ENCODE data around the gene NR6A1. TPM values are rescaled to one million over a fixed set of nuclear protein-coding genes. Genes with fewer than 3 reads are reported as not detected.

NR6A1 gene
- total and polyA plus RNA-seq, 2 experiments from 2014 or later: 44.2 to 139 TPM

- Histone ChIP-seq H3K9me2 (ENCODE audit: insufficient read depth) (no peaks in the 10 kb centered on the region), H3K4me1 (ENCODE audit: insufficient read depth) (peaks cover 72% of the 10 kb centered on the region), H4K20me1 (replicated peaks; ENCODE audit: insufficient read depth) (no peaks in the 10 kb centered on the region), H3K27ac (ENCODE audit: low read depth) (peak overlapping the region; percentile 95), H3K79me2 (replicated peaks; ENCODE audit: insufficient read depth) (peaks cover 29% of the 10 kb centered on the region), H3F3A (replicated peaks; ENCODE audit: low read depth) (no peaks in the 10 kb centered on the region), H3K4me3 (peak overlapping the region; percentile 43), H2AFZ (no peak overlapping the region), H3K4me2 (peak overlapping the region; percentile 64), H3K36me3 (ENCODE audit: insufficient read depth) (no peaks in the 10 kb centered on the region), H3K27me3 (ENCODE audit: insufficient read depth) (no peaks in the 10 kb centered on the region)
- peaks cover 6% of the 10 kb centered on the region; the same call in 2 of the 3 replicates for H3K36me3 Mint-ChIP-seq (ENCODE audit: low read depth)
- TF ChIP-seq REST (IDR thresholded peaks at IDR 0.05; ENCODE audit: unreplicated experiment) (no peak), ZNF114 (CRISPR knock-in tag; IDR thresholded peaks at IDR 0.05) (no peak), ZNF331 (CRISPR knock-in tag; IDR thresholded peaks at IDR 0.05; ENCODE audit: low read depth) (no peak), NANOG (IDR thresholded peaks at IDR 0.05; ENCODE audit: borderline replicate concordance) (no peak), CREB1 (CRISPR knock-in tag; IDR thresholded peaks at IDR 0.05; ENCODE audit: low read depth) (no peak), JUNB (IDR thresholded peaks at IDR 0.05; ENCODE audit: unreplicated experiment) (no peak), EZH2 (IDR thresholded peaks at IDR 0.05; ENCODE audit: low read depth, unreplicated experiment) (no peak), ETS1 (IDR thresholded peaks at IDR 0.05) (no peak), POLR2AphosphoS5 (IDR thresholded peaks at IDR 0.05; ENCODE audit: low read depth) (no peak), STAT1 (IDR thresholded peaks at IDR 0.05; ENCODE audit: unreplicated experiment) (no peak), CTCF (conservative IDR thresholded peaks at IDR 0.05; ENCODE audit: low read depth in 2 of 2) (no peak), EZH2phosphoT487 (IDR thresholded peaks at IDR 0.05; ENCODE audit: unreplicated experiment) (no peak), ZNF462 (CRISPR knock-in tag; IDR thresholded peaks at IDR 0.05) (no peak)
- ATAC-seq: peak; percentile 34
- peaks cover 84% of the 10 kb centered on the region for H3K4me1 Mint-ChIP-seq
- peak overlapping the region; percentile 96 for H3K27ac Mint-ChIP-seq
- DNase-seq (ENCODE audit: low spot score): peak; percentile 37
- H3K9me3 Mint-ChIP-seq: no peaks in the 10 kb centered on the region
- H3K27me3 Mint-ChIP-seq (ENCODE audit: insufficient read depth, low read depth, poor library complexity): peaks cover 4% of the 10 kb centered on the region
- H3K4me3 Mint-ChIP-seq: peak overlapping the region; percentile 68
These were observed 176.4 kb downstream of the NR6A1 start for GRCh38 chr9:124594673-124595072.
